Measurements from ENCODE around the gene EFNA3. TPM values are rescaled to one million over a fixed set of nuclear protein-coding genes. Genes with fewer than 3 reads are reported as not detected.

Gene EFNA3
- polyA plus RNA-seq, 1 experiment = 0.56 TPM

GRCh38 chr1:155051342-155051776 lies 27.3 kb upstream of the EFNA3 start:
- DNase-seq (ENCODE audit: low read depth, low spot score) = no peak
- no peak overlapping the region for H3K27ac ChIP-seq (ENCODE audit: low read depth, low read length)
- POLR2A ChIA-PET = interaction anchor here (1.1 to 1.4 kb wide), 2 partner anchors 80 to 115 kb away, joined by 4 to 5 read pairs; partner anchors contain the start of genes PMVK and SHC1
- H3K9me3 ChIP-seq (ENCODE audit: control insufficient read depth, insufficient read depth, low read length) = no peaks in the 10 kb centered on the region; the same call in 1 of the 2 replicates
- TF ChIP-seq CTCF (IDR thresholded peaks at IDR 0.05; ENCODE audit: low read depth, low read length) = no peak
- H3K27me3 ChIP-seq (ENCODE audit: control insufficient read depth, insufficient read depth, low read length) = no peaks in the 10 kb centered on the region
- H3K4me3 ChIP-seq (ENCODE audit: low read depth, low read length) = peak overlapping the region; percentile 73
- CTCF ChIA-PET = interaction anchor here (0.9 to 3.7 kb wide), 14 partner anchors 9 to 95 kb away, joined by 3 to 19 read pairs (median 4); partner anchors contain the start of genes EFNA3, EFNA4, PBXIP1 and SHC1

GRCh38 chr1:155051777-155052398 lies 26.7 kb upstream of the EFNA3 start:
- TF ChIP-seq CTCF (IDR thresholded peaks at IDR 0.05; ENCODE audit: low read depth, low read length) = no peak
- Histone ChIP-seq H3K27me3 (ENCODE audit: control insufficient read depth, insufficient read depth, low read length) (no peaks in the 10 kb centered on the region), H3K27ac (ENCODE audit: low read depth, low read length) (no peak overlapping the region), H3K4me3 (ENCODE audit: low read depth, low read length) (peak overlapping the region; percentile 73), H3K9me3 (ENCODE audit: control insufficient read depth, insufficient read depth, low read length) (no peaks in the 10 kb centered on the region; the same call in 1 of the 2 replicates)
- CTCF ChIA-PET = interaction anchor here (0.6 to 4.9 kb wide), 6 partner anchors 9 to 38 kb away, joined by 3 to 19 read pairs (median 8); partner anchors contain the start of gene EFNA3
- POLR2A ChIA-PET = interaction anchor here (1.1 kb wide), 1 partner anchor 80 kb away, joined by 5 read pairs; the partner anchor contains the start of gene SHC1
- DNase-seq (ENCODE audit: low read depth, low spot score) = no peak

- Histone ChIP-seq H3K27ac (ENCODE audit: low read depth, low read length) (no peak overlapping the region), H3K4me3 (ENCODE audit: low read depth, low read length) (peak overlapping the region; percentile 73), H3K27me3 (ENCODE audit: control insufficient read depth, insufficient read depth, low read length) (no peaks in the 10 kb centered on the region), H3K9me3 (ENCODE audit: control insufficient read depth, insufficient read depth, low read length) (no peaks in the 10 kb centered on the region; the same call in 1 of the 2 replicates)
- ChIA-PET POLR2A (no interaction called here), CTCF (interaction anchor here (0.6 to 4.9 kb wide), 5 partner anchors 8 to 38 kb away, joined by 3 to 19 read pairs (median 11); no protein-coding TSS in a partner anchor)
- no peak for DNase-seq (ENCODE audit: low read depth, low spot score)
- peak; percentile 41 for TF ChIP-seq CTCF (IDR thresholded peaks at IDR 0.05; ENCODE audit: low read depth, low read length)
Observed at GRCh38 chr1:155052439-155053395, 25.9 kb upstream of the EFNA3 start.

- no peaks in the 10 kb centered on the region for H3K27me3 ChIP-seq (ENCODE audit: control insufficient read depth, insufficient read depth, low read length)
- H3K27ac ChIP-seq (ENCODE audit: low read depth, low read length) = no peak overlapping the region
- DNase-seq (ENCODE audit: low read depth, low spot score) = no peak
- no peaks in the 10 kb centered on the region; the same call in 1 of the 2 replicates for H3K9me3 ChIP-seq (ENCODE audit: control insufficient read depth, insufficient read depth, low read length)
- ChIA-PET POLR2A (no interaction called here), CTCF (interaction anchor here (1.0 to 4.9 kb wide), 6 partner anchors 7 to 506 kb away, joined by 3 to 19 read pairs (median 8); partner anchors contain the start of gene PBXIP1)
- no peak for TF ChIP-seq CTCF (IDR thresholded peaks at IDR 0.05; ENCODE audit: low read depth, low read length)
- no peak overlapping the region for H3K4me3 ChIP-seq (ENCODE audit: low read depth, low read length)
Observed at GRCh38 chr1:155053531-155054105, 25.0 kb upstream of the EFNA3 start.
